ENCODE results near the gene PLA2G4E.

DNA sequence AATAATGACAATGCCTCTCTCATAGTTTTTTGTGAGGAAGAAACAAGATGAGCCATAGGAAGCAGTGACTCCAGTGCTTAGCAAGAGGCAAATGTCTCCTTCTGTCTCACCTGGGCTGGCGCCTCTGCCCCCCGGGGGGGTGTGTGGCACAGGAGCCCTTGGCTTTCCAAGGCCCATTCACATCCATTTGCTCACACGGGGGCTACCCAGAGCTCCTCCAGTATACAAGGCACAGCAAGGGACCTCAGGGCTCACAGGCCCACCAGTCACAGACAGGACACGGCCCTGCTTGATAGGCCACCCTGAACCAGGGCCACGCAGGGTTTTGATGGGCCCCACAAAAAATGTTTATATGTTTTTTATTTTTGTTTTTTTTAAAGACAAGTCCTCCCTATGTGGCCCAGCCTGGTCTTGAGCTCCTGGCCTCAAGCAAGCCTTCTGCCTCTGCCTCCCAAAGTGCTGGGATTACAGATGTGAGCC lies 26.6 kb downstream of the PLA2G4E start:
- TF ChIP-seq PATZ1 (CRISPR knock-in tag; IDR thresholded peaks at IDR 0.05; ENCODE audit: borderline replicate concordance) = no peak
- TF ChIP-seq ZNF70 (CRISPR knock-in tag; IDR thresholded peaks at IDR 0.05) = no peak
- TF ChIP-seq BACH2 (CRISPR knock-in tag; IDR thresholded peaks at IDR 0.05; ENCODE audit: borderline replicate concordance) = no peak
- no peak for TF ChIP-seq GLIS3 (CRISPR knock-in tag; IDR thresholded peaks at IDR 0.05)
- no peak for TF ChIP-seq ZNF8 (CRISPR knock-in tag; IDR thresholded peaks at IDR 0.05)
- no peak for TF ChIP-seq ESRRG (CRISPR knock-in tag; IDR thresholded peaks at IDR 0.05)
- no peak for TF ChIP-seq CREB5 (CRISPR knock-in tag; IDR thresholded peaks at IDR 0.05; ENCODE audit: low read depth)
- TF ChIP-seq ZFP3 (CRISPR knock-in tag; IDR thresholded peaks at IDR 0.05) = no peak
- no peak for TF ChIP-seq ZFP30 (CRISPR knock-in tag; IDR thresholded peaks at IDR 0.05)
- TF ChIP-seq TCF4 (CRISPR knock-in tag; IDR thresholded peaks at IDR 0.05; ENCODE audit: borderline replicate concordance) = no peak
- TF ChIP-seq ISL1 (CRISPR knock-in tag; IDR thresholded peaks at IDR 0.05) = no peak
- TF ChIP-seq, protein P1, sequence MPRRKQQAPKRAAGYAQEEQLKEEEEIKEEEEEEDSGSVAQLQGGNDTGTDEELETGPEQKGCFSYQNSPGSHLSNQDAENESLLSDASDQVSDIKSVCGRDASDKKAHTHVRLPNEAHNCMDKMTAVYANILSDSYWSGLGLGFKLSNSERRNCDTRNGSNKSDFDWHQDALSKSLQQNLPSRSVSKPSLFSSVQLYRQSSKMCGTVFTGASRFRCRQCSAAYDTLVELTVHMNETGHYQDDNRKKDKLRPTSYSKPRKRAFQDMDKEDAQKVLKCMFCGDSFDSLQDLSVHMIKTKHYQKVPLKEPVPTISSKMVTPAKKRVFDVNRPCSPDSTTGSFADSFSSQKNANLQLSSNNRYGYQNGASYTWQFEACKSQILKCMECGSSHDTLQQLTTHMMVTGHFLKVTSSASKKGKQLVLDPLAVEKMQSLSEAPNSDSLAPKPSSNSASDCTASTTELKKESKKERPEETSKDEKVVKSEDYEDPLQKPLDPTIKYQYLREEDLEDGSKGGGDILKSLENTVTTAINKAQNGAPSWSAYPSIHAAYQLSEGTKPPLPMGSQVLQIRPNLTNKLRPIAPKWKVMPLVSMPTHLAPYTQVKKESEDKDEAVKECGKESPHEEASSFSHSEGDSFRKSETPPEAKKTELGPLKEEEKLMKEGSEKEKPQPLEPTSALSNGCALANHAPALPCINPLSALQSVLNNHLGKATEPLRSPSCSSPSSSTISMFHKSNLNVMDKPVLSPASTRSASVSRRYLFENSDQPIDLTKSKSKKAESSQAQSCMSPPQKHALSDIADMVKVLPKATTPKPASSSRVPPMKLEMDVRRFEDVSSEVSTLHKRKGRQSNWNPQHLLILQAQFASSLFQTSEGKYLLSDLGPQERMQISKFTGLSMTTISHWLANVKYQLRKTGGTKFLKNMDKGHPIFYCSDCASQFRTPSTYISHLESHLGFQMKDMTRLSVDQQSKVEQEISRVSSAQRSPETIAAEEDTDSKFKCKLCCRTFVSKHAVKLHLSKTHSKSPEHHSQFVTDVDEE (CRISPR knock-in tag; IDR thresholded peaks at IDR 0.05) = no peak
